DOHH2 (cell line): ENCODE measurements around the gene VAV2.

Experiments used
- H3F3A ChIP-seq: fragments of 200-600 bp; sonication (generic), shearing (Covaris generic); 2 replicates; pipeline ENCODE4 v1.6.0; 2016; ENCODE audit warnings: antibody characterized with exemption, mild to moderate bottlenecking; ENCODE audit not compliant: control insufficient read depth, insufficient read depth
- H3K27ac ChIP-seq: fragments of 200-600 bp; sonication (generic); 2 replicates; pipeline ENCODE4 v1.5.1; 2014; ENCODE audit warnings: low read depth, mild to moderate bottlenecking, low read length, moderate library complexity
- H3K27me3 ChIP-seq: fragments of 200-600 bp; sonication (generic); 2 replicates; pipeline ENCODE4 v1.6.1; 2014; ENCODE audit warnings: mild to moderate bottlenecking, low read length, mixed read lengths; ENCODE audit not compliant: control insufficient read depth
- H3K36me3 ChIP-seq: fragments of 200-600 bp; sonication (generic); 2 replicates; pipeline ENCODE4 v1.6.1; 2014; ENCODE audit warnings: mild to moderate bottlenecking, low read length, moderate library complexity, mixed read lengths; ENCODE audit not compliant: control insufficient read depth
- H3K4me1 ChIP-seq: fragments of 200-600 bp; sonication (generic); 2 replicates; pipeline ENCODE4 v1.6.1; 2014; ENCODE audit warnings: mild to moderate bottlenecking, low read length, mixed read lengths; ENCODE audit not compliant: control insufficient read depth
- H3K4me2 ChIP-seq: fragments of 200-600 bp; sonication (generic); 2 replicates; pipeline ENCODE4 v1.6.0; 2014; ENCODE audit warnings: mild to moderate bottlenecking, low read length, moderate library complexity
- H3K4me3 ChIP-seq: fragments of 200-600 bp; sonication (generic); 2 replicates; pipeline ENCODE4 v1.5.1; 2014; ENCODE audit warnings: mild to moderate bottlenecking, low read length, mixed read lengths
- H3K79me2 ChIP-seq: fragments of 200-600 bp; sonication (generic); 2 replicates; pipeline ENCODE4 v1.6.1; 2014; ENCODE audit warnings: mild to moderate bottlenecking, low read length, mixed read lengths; ENCODE audit not compliant: control insufficient read depth
- H3K9me2 ChIP-seq: fragments of 200-600 bp; sonication (generic); replicated peaks from 2 replicates; pipeline ENCODE4 v1.6.1; 2014; ENCODE audit warnings: mild to moderate bottlenecking, low read length, mixed read lengths; ENCODE audit not compliant: control insufficient read depth
- H3K9me3 ChIP-seq: fragments of 200-600 bp; sonication (generic); 2 replicates; pipeline ENCODE4 v1.6.1; 2014; ENCODE audit warnings: antibody characterized with exemption, low read length, mixed read lengths; ENCODE audit not compliant: control insufficient read depth, insufficient read depth
- H4K20me1 ChIP-seq: fragments of 200-600 bp; sonication (generic); 2 replicates; pipeline ENCODE4 v1.6.0; 2014; ENCODE audit warnings: low read depth, mild to moderate bottlenecking, antibody characterized with exemption, low read length, moderate library complexity; ENCODE audit not compliant: control insufficient read depth, insufficient read depth
- EZH2phosphoT487 ChIP-seq: fragments of 200-600 bp; sonication (generic); IDR thresholded peaks from 2 replicates; pipeline ENCODE4 v1.6.1; 2017; ENCODE audit warnings: borderline replicate concordance, mild to moderate bottlenecking, antibody characterized with exemption, low read length, moderate library complexity, mixed read lengths
- TF ChIP-seq, protein P1 (sequence below): fragments of 200-600 bp; sonication (generic); IDR thresholded peaks from one replicate; pipeline ENCODE4 v1.5.1; 2014; ENCODE audit warnings: antibody characterized with exemption, mild to moderate bottlenecking, low read depth, low read length; ENCODE audit not compliant: poor library complexity, severe bottlenecking

The VAV2 gene

DNA sequence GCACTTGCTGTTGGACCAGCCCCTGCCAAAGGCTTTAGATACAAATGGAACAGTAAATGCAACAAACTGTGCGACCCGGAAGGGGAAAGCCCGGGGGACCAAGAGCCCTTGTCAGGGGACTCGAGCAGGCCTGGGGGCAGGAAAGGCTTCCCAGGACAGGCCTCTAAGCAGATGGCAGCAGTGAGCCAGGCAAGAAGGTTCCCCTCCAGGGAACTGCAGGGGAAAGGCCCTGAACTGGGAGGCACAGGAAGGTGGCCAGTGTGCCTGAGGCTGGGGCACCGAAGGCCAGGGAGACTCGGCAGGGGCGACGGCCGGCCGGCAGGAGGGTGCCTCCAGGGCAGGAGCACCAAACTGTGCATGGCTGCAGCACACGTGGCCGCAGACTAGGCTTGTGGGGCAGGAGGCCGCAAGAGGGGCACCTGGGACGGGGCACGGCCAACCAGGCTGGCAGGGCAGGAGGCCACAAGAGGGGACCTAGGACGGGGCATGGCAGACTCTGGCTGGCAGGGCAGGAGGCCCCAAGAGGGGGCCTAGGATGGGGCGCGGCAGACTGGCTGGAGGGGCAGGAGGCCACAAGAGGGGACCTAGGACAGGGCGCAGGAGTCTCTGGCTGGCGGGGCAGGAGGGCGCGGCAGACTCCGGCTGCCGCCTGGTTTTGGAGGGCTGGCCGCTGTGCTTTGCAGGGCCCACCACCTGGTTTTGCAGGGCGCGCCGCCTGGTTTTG is 10.0 kb downstream of the VAV2 start:
- H3K36me3 ChIP-seq, result no peaks in the 10 kb centered on the region
- H3K4me3 ChIP-seq, result no peak overlapping the region
- TF ChIP-seq, protein P1, sequence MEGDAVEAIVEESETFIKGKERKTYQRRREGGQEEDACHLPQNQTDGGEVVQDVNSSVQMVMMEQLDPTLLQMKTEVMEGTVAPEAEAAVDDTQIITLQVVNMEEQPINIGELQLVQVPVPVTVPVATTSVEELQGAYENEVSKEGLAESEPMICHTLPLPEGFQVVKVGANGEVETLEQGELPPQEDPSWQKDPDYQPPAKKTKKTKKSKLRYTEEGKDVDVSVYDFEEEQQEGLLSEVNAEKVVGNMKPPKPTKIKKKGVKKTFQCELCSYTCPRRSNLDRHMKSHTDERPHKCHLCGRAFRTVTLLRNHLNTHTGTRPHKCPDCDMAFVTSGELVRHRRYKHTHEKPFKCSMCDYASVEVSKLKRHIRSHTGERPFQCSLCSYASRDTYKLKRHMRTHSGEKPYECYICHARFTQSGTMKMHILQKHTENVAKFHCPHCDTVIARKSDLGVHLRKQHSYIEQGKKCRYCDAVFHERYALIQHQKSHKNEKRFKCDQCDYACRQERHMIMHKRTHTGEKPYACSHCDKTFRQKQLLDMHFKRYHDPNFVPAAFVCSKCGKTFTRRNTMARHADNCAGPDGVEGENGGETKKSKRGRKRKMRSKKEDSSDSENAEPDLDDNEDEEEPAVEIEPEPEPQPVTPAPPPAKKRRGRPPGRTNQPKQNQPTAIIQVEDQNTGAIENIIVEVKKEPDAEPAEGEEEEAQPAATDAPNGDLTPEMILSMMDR, result no peak
- no peak for TF ChIP-seq EZH2phosphoT487
- H3K4me2 ChIP-seq, result no peak overlapping the region
- no peaks in the 10 kb centered on the region for H3K9me2 ChIP-seq
- H3K79me2 ChIP-seq, result peaks cover 97% of the 10 kb centered on the region
- H3K9me3 ChIP-seq, result no peaks in the 10 kb centered on the region
- H3K4me1 ChIP-seq, result peaks cover 49% of the 10 kb centered on the region
- H3F3A ChIP-seq, result 0 out of 2 replicates have a peak, but pooled peaks cover 3% of the 10 kb centered on the region
- no peak overlapping the region for H3K27ac ChIP-seq
- peaks cover 23% of the 10 kb centered on the region for H4K20me1 ChIP-seq
- H3K27me3 ChIP-seq, result no peaks in the 10 kb centered on the region

DNA sequence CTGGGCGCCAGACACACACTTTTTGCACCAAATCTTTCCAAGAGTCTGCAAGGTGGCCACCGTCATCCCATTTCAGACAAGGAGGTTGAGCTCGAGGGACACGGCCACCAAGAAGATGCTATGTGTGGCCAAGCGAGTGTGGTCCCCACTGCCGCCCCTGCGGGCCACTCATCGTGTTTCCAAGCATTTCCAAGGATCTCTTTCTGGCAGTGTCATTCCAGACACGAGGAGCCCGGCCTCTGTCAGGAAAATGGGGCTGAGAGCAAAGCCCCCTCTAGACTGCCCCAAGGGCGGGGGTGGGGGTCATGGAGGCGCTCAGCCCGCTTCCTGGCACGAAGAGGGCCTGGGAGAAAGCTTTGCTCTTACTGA is 10.6 kb downstream of the VAV2 start:
- H3F3A ChIP-seq, result 0 out of 2 replicates have a peak, but pooled peaks cover 3% of the 10 kb centered on the region
- H3K36me3 ChIP-seq, result no peaks in the 10 kb centered on the region
- H3K4me3 ChIP-seq, result no peak overlapping the region
- TF ChIP-seq, protein P1, result no peak
- TF ChIP-seq EZH2phosphoT487, result no peak
- no peak overlapping the region for H3K4me2 ChIP-seq
- H3K9me3 ChIP-seq, result no peaks in the 10 kb centered on the region
- peaks cover 49% of the 10 kb centered on the region for H3K4me1 ChIP-seq
- peaks cover 99% of the 10 kb centered on the region for H3K79me2 ChIP-seq
- no peaks in the 10 kb centered on the region for H3K9me2 ChIP-seq
- peaks cover 28% of the 10 kb centered on the region for H4K20me1 ChIP-seq
- H3K27me3 ChIP-seq, result no peaks in the 10 kb centered on the region
- no peak overlapping the region for H3K27ac ChIP-seq

DNA sequence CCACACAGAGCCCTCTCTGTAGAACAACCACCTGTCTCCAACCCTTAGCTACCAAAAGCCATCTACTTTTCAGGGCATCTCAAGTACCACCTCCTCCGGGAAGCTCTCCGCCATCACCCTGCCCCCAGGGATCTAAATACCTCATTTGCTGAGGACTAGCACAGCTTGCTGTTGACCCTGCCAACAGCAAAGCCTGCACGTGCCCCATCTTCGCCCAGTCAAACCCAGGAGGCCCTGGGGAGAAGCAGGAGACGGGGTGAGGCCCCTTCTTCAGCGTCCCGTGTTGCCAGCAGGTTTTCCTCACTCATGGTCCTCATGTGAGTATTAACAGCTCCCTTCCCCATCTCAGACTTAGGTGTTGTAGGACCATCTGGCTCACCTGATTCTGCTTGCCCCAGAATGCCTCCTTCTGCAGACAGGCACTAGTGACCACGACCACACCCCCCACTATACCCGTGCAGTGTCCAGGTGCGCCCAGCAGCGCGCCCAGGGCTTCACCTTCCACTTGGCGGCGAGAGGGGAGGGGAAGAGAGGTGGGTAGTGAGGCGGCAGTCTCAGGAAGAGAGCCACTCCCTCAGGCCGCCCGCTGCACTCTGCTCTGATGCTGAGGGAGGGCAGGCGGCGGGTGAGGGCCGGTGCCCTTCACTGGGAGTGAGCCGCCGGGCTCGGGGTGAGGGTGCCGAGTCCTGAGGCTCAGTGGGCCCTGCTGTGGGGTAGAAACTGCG is 11.1 kb downstream of the VAV2 start:
- Histone ChIP-seq H3K9me3 (no peaks in the 10 kb centered on the region), H3K4me3 (peak overlapping the region; percentile 68; the same call in 1 of the 2 replicates), H3K79me2 (peaks cover 99% of the 10 kb centered on the region), H3K27me3 (no peaks in the 10 kb centered on the region), H4K20me1 (peaks cover 31% of the 10 kb centered on the region), H3K4me2 (peak overlapping the region; percentile 95), H3K9me2 (no peaks in the 10 kb centered on the region), H3K36me3 (no peaks in the 10 kb centered on the region), H3F3A (0 out of 2 replicates have a peak, but pooled peaks cover 3% of the 10 kb centered on the region), H3K4me1 (peaks cover 45% of the 10 kb centered on the region), H3K27ac (no peak overlapping the region)
- TF ChIP-seq, protein P1, result no peak
- TF ChIP-seq EZH2phosphoT487, result no peak
